Retinal pigment epithelial cell (primary cell): ENCODE data around the gene BICC1.

Source experiments
- DNase-seq: peaks from one replicate; pipeline ENCODE4 v3.0.0-alpha.2; 2010; ENCODE audit warnings: low read depth
- H3K4me3 ChIP-seq: 2 replicates; pipeline ENCODE4 v1.5.1; 2011; ENCODE audit warnings: mild to moderate bottlenecking, low read length, control low read depth, moderate library complexity
- TF ChIP-seq, protein P1 (sequence below): conservative IDR thresholded peaks from 2 replicates; pipeline ENCODE4 v1.5.1; 2011; ENCODE audit warnings: low read depth, low read length, control low read depth, inconsistent platforms

The BICC1 gene

DNA sequence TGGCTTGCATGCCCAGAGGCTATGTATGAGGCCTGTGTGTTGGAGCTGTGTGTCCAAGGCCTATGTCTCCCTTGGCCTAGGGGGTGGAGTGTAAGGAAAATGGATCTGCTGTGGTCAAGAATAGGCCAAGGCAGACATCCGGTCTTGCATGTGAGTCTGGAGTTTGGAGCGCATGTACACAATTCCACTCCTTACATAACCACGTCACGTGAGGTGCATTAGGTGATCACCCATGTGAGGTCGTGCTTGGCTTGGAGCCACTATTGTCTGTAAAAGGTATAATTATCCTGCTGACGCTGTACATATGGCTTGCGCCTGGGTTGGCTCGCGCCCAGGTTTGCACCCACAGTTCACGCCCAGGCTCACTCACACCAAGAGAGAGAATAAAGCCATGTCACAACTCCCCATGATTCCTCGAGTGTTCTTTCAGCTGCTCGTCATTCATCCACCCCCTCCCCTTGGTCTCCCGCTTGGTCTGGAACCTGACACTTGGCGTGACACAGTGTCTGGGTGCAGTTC, 105.5 kb downstream of the BICC1 start:
- no peak for DNase-seq
- H3K4me3 ChIP-seq, result no peak overlapping the region
- TF ChIP-seq, protein P1, sequence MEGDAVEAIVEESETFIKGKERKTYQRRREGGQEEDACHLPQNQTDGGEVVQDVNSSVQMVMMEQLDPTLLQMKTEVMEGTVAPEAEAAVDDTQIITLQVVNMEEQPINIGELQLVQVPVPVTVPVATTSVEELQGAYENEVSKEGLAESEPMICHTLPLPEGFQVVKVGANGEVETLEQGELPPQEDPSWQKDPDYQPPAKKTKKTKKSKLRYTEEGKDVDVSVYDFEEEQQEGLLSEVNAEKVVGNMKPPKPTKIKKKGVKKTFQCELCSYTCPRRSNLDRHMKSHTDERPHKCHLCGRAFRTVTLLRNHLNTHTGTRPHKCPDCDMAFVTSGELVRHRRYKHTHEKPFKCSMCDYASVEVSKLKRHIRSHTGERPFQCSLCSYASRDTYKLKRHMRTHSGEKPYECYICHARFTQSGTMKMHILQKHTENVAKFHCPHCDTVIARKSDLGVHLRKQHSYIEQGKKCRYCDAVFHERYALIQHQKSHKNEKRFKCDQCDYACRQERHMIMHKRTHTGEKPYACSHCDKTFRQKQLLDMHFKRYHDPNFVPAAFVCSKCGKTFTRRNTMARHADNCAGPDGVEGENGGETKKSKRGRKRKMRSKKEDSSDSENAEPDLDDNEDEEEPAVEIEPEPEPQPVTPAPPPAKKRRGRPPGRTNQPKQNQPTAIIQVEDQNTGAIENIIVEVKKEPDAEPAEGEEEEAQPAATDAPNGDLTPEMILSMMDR, result no peak

DNA sequence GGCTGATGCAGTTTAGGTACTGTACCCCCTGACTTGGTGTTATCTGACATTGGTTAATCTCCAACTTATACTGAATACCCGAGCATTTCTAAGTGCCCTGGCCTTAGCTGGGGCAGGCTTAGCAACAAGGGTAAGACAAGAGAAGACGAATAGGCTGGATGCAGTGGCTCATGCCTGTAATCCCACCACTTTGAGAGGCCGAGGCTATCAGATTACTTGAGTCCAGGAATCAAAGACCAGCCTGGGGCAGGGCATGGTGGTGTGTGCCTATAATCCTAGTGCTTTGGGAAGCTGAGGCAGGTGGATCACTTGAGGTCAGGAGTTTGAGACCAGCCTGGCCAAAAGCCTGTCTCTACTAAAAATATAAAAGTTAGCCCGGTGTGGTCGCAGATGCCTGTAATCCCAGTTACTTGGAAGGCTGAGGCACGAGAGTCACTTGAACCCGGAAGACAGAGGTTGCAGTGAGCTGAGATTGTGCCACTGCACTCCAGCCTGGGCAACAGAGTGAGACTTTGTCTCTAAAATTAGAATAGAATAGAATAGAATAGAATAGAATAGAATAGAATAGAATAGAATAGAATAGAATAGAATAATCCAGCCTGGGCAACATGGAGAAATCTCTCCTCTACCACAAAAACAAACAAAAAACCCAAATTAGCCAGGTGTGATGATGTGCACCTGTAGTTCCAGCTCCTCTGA, 108.9 kb downstream of the BICC1 start:
- TF ChIP-seq, protein P1, result no peak
- H3K4me3 ChIP-seq, result no peak overlapping the region
- no peak for DNase-seq

DNA sequence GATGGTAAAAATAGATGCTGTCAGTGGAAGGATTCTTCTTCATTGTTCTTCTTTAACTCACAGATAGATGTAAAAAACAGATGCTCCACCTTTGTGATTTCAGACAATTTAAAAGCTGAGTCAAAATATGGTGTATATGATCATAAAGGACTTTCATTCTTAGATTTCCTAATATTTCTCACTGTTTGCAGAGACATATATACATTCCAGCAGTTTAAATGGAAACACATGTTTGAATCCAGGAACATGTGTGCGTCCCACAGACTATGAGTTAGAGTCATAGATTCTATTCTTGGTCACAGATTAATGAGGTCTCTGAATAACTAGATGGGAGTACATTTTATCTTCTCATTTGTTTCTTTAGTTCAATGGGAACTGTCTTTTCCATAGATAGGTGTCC, 109.6 kb downstream of the BICC1 start:
- TF ChIP-seq, protein P1, result no peak
- H3K4me3 ChIP-seq, result no peak overlapping the region
- no peak for DNase-seq

DNA sequence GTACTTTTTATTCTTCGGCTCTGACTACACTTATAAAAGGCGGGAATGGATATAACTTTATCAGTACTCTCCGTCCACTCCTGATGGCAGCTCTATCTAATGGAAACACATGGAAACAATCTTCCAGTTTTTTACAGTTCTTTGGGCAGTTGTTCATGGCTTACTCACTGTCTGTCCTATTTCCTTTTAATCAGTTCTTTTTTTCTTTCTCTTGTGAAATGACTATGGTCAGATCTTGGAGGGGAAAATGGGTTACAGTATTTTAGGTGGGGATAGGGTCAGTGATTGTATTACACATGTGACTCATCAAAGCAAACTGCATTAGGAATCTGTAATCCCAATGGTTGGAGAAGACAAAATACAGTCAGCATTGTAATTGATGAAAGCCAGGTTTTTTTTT, 112.4 kb downstream of the BICC1 start:
- H3K4me3 ChIP-seq, result no peak overlapping the region
- DNase-seq, result no peak
- TF ChIP-seq, protein P1, result no peak

DNA sequence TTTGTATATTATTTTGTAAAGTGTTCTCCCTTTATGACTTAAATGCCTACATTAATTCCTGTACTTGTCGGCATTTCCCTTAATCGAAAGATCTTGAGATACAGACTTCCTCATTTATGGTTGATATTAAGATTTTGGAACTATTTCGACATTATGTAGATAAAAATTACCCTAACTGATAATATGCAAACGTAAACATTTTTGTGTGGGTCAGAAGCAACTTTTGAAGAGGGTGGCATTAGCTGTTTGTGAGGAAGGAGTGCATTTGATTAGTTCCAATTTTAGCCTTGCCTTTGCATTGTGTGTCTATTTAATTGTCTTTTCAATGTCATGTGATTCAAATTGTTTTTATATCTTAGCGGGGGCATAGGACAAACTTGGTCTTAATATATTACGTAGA, 114.7 kb downstream of the BICC1 start:
- H3K4me3 ChIP-seq, result no peak overlapping the region
- TF ChIP-seq, protein P1, result no peak
- no peak for DNase-seq

DNA sequence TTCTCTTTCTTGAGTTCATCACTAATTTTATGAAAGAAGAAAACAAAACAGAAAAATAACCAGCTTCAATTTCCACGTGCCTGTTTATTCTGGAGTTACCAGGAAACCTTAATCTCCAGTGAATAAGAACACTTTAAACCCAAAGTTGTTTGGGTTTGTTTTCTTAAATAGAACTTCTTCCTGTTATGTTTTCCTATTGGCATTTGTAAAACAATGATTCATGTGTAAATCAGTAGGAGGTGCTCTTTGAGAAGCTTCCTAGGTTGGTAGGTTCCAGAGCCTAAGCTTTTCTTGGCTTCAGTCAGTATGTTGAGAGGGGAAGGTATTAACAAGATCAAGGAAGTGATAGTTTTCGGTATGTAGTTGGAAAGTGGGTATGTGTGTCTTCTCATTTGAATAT, 119.0 kb downstream of the BICC1 start:
- no peak overlapping the region for H3K4me3 ChIP-seq
- no peak for DNase-seq
- TF ChIP-seq, protein P1, result no peak

DNA sequence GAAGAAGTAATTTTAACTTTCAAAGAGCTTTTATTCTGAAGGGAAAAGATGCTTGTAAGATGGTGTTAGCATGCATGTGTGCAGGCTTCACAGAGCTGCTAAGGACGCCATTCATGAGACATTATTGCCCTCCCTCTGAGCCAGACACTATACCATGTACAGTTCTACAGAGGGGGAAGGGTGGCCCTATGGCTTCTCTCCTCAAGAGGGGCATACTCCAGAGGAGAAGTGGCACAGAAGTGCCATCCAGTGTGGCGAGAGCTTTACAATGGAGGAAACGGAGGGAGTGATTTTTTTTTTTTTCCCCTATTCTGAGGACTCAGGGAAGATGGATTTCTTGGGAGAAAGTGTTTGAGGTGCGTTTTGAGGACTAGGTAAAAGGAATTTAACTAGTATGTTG, 119.5 kb downstream of the BICC1 start:
- DNase-seq, result no peak
- TF ChIP-seq, protein P1, result no peak
- no peak overlapping the region for H3K4me3 ChIP-seq
